ENCODE results near the gene ARHGEF11. TPM values are rescaled to one million over a fixed set of nuclear protein-coding genes. Genes with fewer than 3 reads are reported as not detected.
"Not testable (repeated sequence)": the region's sequence is repeated elsewhere in the genome, so short reads cannot be mapped to it uniquely, and the experiment has no call there.

The ARHGEF11 gene, protein sequence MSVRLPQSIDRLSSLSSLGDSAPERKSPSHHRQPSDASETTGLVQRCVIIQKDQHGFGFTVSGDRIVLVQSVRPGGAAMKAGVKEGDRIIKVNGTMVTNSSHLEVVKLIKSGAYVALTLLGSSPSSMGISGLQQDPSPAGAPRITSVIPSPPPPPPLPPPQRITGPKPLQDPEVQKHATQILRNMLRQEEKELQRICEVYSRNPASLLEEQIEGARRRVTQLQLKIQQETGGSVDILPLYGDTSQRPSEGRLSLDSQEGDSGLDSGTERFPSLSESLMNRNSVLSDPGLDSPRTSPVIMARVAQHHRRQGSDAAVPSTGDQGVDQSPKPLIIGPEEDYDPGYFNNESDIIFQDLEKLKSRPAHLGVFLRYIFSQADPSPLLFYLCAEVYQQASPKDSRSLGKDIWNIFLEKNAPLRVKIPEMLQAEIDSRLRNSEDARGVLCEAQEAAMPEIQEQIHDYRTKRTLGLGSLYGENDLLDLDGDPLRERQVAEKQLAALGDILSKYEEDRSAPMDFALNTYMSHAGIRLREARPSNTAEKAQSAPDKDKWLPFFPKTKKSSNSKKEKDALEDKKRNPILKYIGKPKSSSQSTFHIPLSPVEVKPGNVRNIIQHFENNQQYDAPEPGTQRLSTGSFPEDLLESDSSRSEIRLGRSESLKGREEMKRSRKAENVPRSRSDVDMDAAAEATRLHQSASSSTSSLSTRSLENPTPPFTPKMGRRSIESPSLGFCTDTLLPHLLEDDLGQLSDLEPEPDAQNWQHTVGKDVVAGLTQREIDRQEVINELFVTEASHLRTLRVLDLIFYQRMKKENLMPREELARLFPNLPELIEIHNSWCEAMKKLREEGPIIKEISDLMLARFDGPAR (N-terminal part only)
- total RNA-seq: 18.4 and 22.5 TPM in 2 replicates

DNA sequence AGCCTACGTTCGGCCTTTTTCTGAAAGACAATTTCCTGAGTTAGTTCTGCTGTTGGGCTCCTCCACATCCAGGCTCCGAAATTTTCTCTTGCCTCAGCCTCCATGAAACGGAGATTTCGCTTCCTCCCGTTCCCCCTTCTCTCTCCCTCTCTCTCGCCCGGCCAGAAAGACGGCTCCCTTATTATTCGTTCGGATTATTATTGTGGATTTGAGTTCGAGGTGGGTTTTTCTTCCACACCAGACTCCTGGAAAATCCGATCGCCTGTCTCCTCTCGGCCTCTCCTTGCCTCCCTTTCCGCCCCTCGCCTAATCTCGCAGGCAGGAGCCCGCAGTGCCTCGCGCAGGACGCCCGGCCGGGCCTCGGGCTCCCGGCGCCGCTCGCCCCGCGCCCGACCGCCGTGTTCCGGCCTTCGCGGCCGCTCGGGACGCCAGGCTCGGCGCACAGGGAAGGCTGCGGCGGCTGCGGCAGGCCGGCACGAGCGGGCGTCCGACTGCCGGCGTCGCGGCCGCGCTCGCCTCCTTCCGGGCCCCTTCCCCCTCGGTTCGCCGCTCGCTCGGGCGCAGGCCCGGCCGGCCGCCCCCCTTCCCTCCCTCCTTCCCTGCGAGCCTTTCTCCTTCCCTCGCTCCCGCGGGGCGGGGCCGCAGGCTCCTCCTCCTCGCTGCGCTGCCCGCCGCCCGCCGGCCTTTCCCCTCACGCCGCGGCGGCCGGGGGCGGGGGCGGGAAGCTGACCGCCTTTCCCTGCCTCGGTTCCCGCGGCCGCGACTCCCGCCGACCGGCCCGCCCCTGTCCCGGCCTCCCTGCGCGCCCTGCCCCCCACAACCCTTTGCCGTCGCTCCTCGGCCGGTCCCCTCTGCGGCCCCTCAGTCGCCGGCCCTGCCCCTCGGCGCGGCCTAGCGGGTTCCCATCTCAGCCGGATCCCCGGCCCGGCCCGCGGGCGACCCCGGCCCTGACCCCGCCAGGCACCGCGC lies at the start of gene ARHGEF11:
Gene ARHGEF11, minus strand, starts transcription at position 493 of the 969 bp plus-strand sequence. CDS start 1,412 bp downstream, outside the sequence.
- DNase-seq (ENCODE audit: low read depth in 2 of 2): peak; percentile 65 to 90

DNA sequence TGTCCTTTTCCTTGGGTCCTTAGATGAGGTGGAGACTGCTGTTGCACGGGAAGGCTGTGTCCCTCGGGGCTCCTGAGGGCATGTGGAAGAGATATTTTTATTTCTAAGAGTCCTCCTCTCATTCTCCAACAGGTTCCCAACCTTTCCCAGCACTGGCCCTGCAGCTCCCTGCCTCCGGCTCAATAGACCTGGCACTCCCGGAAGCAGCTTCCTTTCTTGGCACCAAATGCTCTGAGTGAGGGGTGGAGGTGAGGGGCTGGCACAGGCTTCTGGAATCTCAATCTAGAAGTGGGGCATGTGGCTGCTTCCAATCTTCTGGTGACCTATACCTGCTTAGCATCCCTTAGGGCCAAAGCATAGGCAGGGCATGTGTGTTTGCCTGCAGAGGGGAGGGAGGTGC lies 49.5 kb upstream of the ARHGEF11 start:
- DNase-seq (ENCODE audit: low read depth in 2 of 2): no peak

- no peak for DNase-seq (ENCODE audit: low read depth in 2 of 2)
These were observed 47.3 kb upstream of the ARHGEF11 start for GRCh38 chr1:157092831-157093230.

DNA sequence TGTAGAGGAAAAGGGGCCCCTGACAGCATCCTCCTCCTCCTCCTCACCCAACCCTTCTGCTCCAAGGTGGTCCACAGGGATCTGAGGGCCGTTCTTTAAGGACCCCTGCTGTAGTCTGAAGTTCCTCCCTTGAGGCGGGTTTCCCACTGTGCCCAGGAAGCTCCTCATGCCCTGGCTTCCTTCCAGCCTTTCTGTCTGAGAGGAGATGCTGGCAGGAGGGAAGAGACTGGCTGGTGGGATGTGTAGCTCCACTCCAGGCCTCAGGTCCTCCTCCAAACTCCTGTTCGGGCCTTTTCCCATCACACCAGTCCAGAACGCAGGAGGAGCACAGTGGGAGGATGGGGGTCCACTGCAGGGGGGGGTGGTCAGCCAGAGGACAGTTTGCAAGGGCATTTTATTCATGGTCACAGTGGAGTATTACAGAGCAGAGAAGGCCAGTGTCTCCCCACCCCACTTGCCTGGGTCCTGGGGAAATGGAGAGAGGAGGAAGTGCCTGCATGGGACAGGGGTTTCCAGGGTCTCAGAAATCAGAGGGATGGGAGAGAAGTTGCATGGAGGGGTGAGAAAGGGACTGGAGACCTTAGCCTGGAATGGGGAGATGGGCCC lies 46.2 kb upstream of the ARHGEF11 start:
- DNase-seq (ENCODE audit: low read depth in 2 of 2): no peak

DNA sequence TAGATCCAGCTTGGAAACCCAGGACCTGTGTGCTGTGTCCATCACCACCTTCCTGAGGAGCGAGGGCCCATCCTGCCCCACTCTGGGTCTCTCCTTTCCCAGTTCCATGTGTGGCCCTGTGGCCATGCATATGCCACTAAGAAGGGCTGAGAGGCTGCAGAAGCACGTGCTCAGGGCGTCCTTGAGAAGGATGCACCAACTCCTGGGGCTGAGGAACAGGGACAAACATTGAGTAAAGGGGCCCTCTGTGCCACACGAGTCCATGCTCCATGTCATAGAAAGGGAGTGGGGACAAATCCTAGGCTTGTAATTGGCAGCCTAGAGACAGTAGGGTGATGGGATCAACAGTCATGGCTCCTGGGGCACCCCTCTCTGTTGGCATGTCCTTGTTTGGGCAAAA lies 45.6 kb upstream of the ARHGEF11 start:
- DNase-seq (ENCODE audit: low read depth in 2 of 2): no peak

GRCh38 chr1:157090771-157091170 lies 45.2 kb upstream of the ARHGEF11 start:
- no peak for DNase-seq (ENCODE audit: low read depth in 2 of 2)

DNA sequence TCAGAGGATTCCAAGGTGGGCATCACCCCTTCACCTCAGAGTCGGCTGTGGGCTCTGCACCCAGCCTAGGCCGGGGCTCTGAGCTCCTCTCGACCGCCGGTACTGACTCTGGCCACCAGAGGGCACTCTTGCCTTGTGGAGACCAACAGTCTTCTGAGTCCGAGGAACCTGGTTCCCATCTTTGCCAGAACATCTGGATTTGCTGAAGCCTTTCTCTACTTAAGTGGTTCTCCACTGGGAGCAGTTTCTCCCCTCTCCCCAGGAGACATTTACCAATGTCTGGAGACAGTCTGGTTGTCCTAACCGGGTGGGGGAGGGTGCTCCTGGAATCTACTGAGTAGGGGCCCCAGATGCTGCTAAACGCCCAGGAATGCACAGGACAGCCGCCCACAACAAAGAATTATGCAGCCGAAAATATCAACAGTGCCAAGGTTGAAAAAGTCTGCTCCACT lies 44.7 kb upstream of the ARHGEF11 start:
- DNase-seq (ENCODE audit: low read depth in 2 of 2): peak; percentile 39 to 69

DNA sequence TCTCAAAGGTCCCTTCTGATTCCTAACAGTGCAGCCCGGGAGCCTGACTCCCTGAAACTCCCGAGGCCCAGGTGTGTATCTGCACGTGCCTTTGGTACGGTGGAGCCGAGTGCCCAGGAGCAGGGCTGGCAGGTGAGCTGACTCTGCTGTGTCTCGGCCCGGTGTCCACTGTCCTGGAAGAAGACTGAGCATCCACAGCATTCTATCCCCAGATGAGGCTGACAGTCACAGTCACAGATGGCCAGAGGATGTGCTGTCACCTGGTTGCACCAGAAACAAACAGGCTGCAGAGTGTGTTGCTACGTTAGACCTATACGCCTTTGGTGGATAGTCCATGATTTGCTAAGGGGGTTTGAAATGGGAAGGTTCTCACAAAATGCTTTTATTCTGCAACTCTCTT lies 44.2 kb upstream of the ARHGEF11 start:
- DNase-seq (ENCODE audit: low read depth in 2 of 2): no peak

DNA sequence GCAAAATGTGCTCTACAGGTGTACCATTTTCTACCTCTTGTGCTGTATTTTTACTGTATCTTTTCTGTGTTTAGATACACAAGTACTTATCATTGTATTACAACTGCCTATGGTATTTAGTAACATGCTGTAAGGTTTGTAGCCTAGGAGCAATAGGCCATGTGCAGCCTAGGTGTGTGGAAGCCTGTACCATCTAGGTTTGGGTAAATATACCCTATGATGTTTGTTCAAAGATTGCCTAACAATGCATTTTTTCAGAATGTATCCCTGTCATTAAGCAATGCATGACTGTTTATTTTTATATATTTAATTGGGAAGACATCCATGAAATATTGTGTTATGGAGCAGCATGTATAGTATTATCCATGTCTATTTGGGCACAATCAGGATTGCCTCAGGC lies 43.1 kb upstream of the ARHGEF11 start:
- no peak for DNase-seq (ENCODE audit: low read depth in 2 of 2)

GRCh38 chr1:157087030-157087429 lies 41.5 kb upstream of the ARHGEF11 start:
- DNase-seq (ENCODE audit: low read depth in 2 of 2): no peak

DNA sequence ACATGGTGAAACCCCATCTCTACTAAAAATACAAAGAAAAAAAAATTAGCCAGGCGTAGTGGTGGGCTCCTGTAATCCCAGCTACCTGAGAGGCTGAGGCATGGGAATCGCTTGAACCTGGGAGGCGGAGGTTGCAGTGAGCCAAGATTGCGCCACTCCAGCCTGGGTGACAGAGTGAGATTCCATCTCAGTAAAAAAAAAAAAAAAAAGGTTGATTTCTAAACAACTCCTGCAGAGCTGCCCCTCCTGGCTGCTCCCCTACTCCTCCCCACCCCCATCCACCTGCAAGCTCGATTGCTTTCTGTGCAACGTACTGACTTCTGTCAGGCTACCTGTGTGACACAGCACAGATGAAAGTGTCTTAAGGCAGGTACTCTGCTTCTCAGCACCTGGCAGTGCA lies 40.8 kb upstream of the ARHGEF11 start:
- DNase-seq (ENCODE audit: low read depth in 2 of 2): no peak

DNA sequence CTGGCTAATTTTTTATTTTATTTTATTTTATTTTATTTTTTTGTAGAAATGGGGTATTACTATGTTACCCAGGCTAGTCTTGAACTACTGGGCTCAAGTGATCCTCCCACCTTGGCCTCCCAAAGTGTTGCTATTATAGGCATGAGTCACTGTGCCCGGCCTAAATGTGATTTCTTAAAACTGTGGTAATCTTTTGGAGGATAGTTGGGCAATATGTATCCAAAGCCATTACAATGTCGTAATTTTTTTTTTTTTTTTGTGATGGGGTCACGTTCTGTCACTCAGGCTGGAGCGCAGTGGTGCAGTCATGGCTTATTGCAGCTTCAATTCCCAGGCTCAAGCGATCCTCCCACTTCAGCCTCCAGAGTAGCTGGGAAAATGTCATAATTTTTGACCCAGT lies 39.9 kb upstream of the ARHGEF11 start:
- no peak for DNase-seq (ENCODE audit: low read depth in 2 of 2)

- DNase-seq (ENCODE audit: low read depth in 2 of 2): no peak
These were observed 39.2 kb upstream of the ARHGEF11 start for GRCh38 chr1:157084720-157085119.

DNA sequence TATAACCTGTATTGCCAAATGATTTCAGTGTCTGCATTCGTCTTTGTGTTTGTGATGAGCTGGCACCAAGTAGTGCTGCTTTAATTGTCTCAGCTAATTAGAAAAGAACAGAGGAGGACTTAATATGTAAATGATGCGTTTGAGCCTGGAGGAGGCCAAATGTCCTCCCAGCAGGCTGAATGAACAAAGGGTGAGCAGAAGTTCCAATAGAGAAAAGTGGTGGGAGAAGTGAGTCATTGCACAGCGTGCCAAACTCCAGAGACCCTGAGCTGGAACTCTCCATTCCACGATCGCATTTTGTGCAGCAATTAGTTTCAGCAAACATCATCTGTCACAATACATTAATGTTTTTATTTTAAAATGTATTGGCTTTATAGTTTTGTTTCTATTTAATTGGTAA lies 36.2 kb upstream of the ARHGEF11 start:
- DNase-seq (ENCODE audit: low read depth in 2 of 2): no peak

GRCh38 chr1:157080714-157081113 lies 35.2 kb upstream of the ARHGEF11 start:
- DNase-seq (ENCODE audit: low read depth in 2 of 2): no peak

DNA sequence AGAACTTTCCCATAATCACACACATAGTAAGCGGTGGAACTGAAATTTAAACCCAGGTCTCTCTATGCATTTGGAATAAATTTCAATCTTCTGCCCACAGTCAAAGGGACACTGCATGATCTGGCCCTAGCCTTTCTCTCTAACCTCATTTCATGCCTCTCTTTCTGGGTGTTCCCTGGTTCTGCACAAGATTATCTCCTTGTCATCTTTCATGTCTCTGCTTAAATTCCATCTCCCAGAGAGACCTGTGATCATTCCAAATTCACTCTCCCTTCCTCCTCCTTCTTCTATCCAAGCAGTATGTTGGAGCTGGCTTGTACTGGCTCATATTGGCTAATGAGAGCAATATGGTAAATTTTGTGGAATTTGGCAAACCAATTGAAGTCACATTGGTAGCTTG lies 31.9 kb upstream of the ARHGEF11 start:
- no peak for DNase-seq (ENCODE audit: low read depth in 2 of 2)

- peak; percentile 50 to 73 for DNase-seq (ENCODE audit: low read depth in 2 of 2)
These were observed 28.6 kb upstream of the ARHGEF11 start for GRCh38 chr1:157073944-157074685.

GRCh38 chr1:157069601-157070000 lies 24.1 kb upstream of the ARHGEF11 start:
- no peak for DNase-seq (ENCODE audit: low read depth in 2 of 2)

DNA sequence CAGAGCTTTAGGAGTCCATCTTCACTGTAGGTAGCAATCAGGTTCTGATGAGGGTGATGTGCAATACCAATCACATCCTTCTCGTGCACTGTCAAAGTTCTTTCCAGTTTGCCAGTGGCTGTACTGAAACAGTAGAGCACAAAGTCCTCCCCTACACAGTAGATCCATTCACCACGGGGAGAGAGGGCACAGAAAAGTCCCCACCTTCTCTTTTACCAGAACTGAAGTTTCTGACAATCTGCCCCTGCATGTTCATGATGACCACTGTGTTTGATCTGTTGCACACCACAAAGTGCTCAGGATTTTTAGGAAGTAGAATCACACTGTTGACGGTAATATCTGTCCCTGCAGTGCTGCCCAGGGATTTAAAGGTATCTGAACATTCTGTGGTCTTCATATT lies 13.7 kb upstream of the ARHGEF11 start:
- DNase-seq (ENCODE audit: low read depth in 2 of 2): not testable (repeated sequence)

DNA sequence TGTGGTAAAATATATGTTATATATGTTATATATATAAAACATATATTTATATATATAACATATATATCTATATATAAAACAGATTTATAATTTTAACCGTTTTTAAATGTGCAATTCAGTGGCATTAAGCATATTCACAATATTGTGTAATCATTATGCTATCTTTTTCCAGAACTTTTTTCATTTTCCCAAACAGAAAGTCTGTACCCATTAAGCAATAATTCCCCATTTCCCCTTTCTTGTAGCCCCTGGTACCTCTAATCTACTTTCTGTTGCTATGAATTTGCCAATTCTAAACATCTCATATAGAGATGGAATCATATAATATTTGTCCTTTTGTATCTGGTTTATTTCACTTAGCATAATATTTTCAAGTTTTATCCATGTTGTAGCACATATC lies 10.7 kb upstream of the ARHGEF11 start:
- no peak for DNase-seq (ENCODE audit: low read depth in 2 of 2)

All from dermis microvascular lymphatic vessel endothelial cell (primary cell).